Ovary (tissue), 3 donors: ENCODE data around the gene SRM.
"Not testable (repeated sequence)": the region's sequence is repeated elsewhere in the genome, so short reads cannot be mapped to it uniquely, and the experiment has no call there.

ENCODE experiments used
- CTCF ChIP-seq, 3 donors: fragments of 450-650 bp in 2 of 3; fragments of 200-600 bp in 1 of 3; IDR thresholded peaks; one replicate each; pipeline versions ENCODE4 v1.5.1 to v1.8.0; 2016 to 2022; ENCODE audit warnings: antibody characterized with exemption in 3 of 3, mild to moderate bottlenecking in 1 of 3
- POLR2A ChIP-seq: fragments of 450-650 bp; IDR thresholded peaks from one replicate; pipeline ENCODE4 v1.6.1; 2017; ENCODE audit warnings: antibody characterized with exemption, mild to moderate bottlenecking, moderate library complexity
- donor health status: DM: no; HTN: no; CAD: no.

- TF ChIP-seq POLR2A; CTCF (IDR thresholded peaks at IDR 0.05): not testable (repeated sequence)
Observed at GRCh38 chr1:11040105-11040429, 19.8 kb downstream of the SRM start.
